Sigmoid colon (tissue), 7 donors: ENCODE results near the gene ALDH1L1. TPM values are rescaled to one million over a fixed set of nuclear protein-coding genes. Genes with fewer than 3 reads are reported as not detected.
A peak's percentile ranks its signal among the peaks of the same experiment; 100 is the strongest.

Experiments used
- DNase-seq: peaks from one replicate; pipeline ENCODE4 v3.0.0-alpha.2; 2019
- H3K27ac ChIP-seq, 4 donors: fragments of 200-600 bp; sonication (generic); one replicate each; pipeline ENCODE4 v1.5.1; 2016 to 2019; ENCODE audit warnings: mild to moderate bottlenecking in 1 of 4
- H3K27me3 ChIP-seq, 3 donors: fragments of 200-600 bp; sonication (generic); one replicate each; pipeline ENCODE4 v1.5.1; 2019; ENCODE audit warnings: mild to moderate bottlenecking in 1 of 3
- H3K36me3 ChIP-seq, 4 donors: fragments of 200-600 bp; sonication (generic); one replicate each; pipeline ENCODE4 v1.5.1; 2016 to 2019
- H3K4me1 ChIP-seq, 4 donors: fragments of 200-600 bp; sonication (generic); one replicate each; pipeline ENCODE4 v1.5.1; 2017 to 2019
- H3K4me3 ChIP-seq, 4 donors: fragments of 200-600 bp; sonication (generic); one replicate each; pipeline ENCODE4 v1.5.1; 2017 to 2019; ENCODE audit warnings: mild to moderate bottlenecking in 2 of 4, moderate library complexity in 1 of 4
- H3K9me3 ChIP-seq, 4 donors: fragments of 200-600 bp in 3 of 4; sonication (generic) in 3 of 4; one replicate each; pipeline versions ENCODE4 v1.5.1 to v1.6.1; 2013 to 2019
- EP300 ChIP-seq, 4 donors: sonication (generic); formaldehyde crosslinking; IDR thresholded peaks; one replicate each; pipeline ENCODE4 v1.6.1; 2017; ENCODE audit warnings: antibody characterized with exemption in 4 of 4
- POLR2A ChIP-seq, 2 donors: fragments of 450-650 bp; IDR thresholded peaks; one replicate each; pipeline ENCODE4 v1.6.1; 2016; ENCODE audit warnings: antibody characterized with exemption in 2 of 2, mild to moderate bottlenecking in 2 of 2, moderate library complexity in 2 of 2
- POLR2AphosphoS5 ChIP-seq, 4 donors: sonication (generic); formaldehyde crosslinking; IDR thresholded peaks; one replicate each; pipeline ENCODE4 v1.6.1; 2017; ENCODE audit warnings: antibody characterized with exemption in 4 of 4
- WGBS, 2 donors: extraction: QIAGEN DNeasy Blood & Tissue Kit; methylation state at CpG; one replicate each; pipeline ENCODE4 v1.1.7; 2013; 5-methylcytosine and 5-hydroxymethylcytosine counted together
- intact Hi-C: fragments of 100-400 bp; cut with DNase I; formaldehyde crosslinking; loops from one replicate; pipeline ENCODE4 v1.15.1; 2023
- polyA plus RNA-seq, 3 donors: library from polyadenylated mRNA; stranded (reverse); fragments of 200-250 nt; gene quantifications; one replicate each; pipeline ENCODE4 v1.2.3, GENCODE V29; 2013
- total RNA-seq, 4 donors: library from RNA; depleted of rRNA; stranded (reverse); fragments of >200 nt; gene quantifications; one replicate each; pipeline ENCODE4 v1.1.0, GENCODE V29; 2016
- TF ChIP-seq, protein P1 (sequence below), 4 experiments: fragments of 450-650 bp in 3 of 4; fragments of 200-600 bp in 1 of 4; IDR thresholded peaks; one replicate each; pipeline ENCODE4 v1.5.1; 2016 to 2019; ENCODE audit warnings: antibody characterized with exemption in 4 of 4, mild to moderate bottlenecking in 3 of 4, moderate library complexity in 2 of 4
- donor health status: healthy with polysubstance abuse.
- donor health status: Bipolar disorder and iron deficiency.
- donor health status: healthy.

ALDH1L1 gene
- total and polyA plus RNA-seq, 7 donors: 7.2 to 32.5 (median 15.0) TPM

DNA sequence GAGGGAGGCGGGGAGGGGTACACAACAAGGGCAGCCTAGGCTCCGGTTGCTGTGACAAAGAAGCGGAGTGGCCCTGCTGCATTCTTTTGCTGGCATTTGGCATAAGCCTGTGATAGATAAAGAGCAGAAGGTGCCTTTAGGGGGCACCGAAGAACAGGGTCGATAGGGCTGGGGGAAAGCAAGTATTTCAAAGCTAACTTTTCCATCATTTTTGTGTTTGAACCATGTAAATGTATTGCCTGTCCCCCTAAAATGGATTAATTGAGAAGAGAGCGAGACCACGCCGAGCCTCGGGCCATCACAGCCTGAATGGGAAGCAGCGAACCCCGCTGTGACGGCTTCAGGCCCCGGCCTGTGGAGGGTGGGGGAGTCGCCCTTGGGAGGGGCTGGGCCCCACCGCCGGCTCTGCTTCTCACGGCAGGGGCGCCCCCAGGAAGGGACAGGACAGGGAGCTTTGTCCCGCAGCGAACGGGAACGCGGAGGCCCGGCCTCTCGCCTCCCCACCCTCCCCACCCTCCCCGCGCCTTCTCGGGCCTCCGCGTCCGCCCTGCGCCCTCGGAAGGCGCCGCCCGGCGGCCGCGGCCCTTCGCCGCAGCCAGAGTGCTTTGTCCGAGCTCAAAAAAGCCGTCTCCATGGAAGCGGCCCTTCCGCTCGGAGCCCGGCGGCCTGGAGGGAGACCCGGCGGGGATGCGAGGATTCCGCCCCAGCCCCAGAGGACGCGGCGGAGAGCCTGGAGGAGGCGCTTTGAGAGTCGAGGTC is 32.4 kb upstream of the ALDH1L1 start:
- 2 to 3% methylated on average over 57 of the region's 57 CpGs for WGBS, 2 donors
- Histone ChIP-seq H3K4me3 (peak overlapping the region; percentile 36 to 58 (median 50)), H3K27ac (peak overlapping the region; percentile 63 to 71 (median 67)), H3K9me3 (no peaks in the 10 kb centered on the region), H3K4me1 (peaks cover 0 to 17% (median 12%) of the 10 kb centered on the region in 4 donors), H3K36me3 (no peaks in the 10 kb centered on the region), H3K27me3 (peaks cover 0 to 9% (median 4%) of the 10 kb centered on the region in 3 donors)
- intact Hi-C loops: loop anchor here (1.0 to 10.0 kb wide), 3 partner anchors 32 to 218 kb away; partner anchors contain the start of gene ALDH1L1
- TF ChIP-seq, protein P1, sequence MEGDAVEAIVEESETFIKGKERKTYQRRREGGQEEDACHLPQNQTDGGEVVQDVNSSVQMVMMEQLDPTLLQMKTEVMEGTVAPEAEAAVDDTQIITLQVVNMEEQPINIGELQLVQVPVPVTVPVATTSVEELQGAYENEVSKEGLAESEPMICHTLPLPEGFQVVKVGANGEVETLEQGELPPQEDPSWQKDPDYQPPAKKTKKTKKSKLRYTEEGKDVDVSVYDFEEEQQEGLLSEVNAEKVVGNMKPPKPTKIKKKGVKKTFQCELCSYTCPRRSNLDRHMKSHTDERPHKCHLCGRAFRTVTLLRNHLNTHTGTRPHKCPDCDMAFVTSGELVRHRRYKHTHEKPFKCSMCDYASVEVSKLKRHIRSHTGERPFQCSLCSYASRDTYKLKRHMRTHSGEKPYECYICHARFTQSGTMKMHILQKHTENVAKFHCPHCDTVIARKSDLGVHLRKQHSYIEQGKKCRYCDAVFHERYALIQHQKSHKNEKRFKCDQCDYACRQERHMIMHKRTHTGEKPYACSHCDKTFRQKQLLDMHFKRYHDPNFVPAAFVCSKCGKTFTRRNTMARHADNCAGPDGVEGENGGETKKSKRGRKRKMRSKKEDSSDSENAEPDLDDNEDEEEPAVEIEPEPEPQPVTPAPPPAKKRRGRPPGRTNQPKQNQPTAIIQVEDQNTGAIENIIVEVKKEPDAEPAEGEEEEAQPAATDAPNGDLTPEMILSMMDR (IDR thresholded peaks at IDR 0.05): peak in 3 of 4 experiments; percentile 14 to 55 (median 40)
- TF ChIP-seq EP300 (IDR thresholded peaks at IDR 0.05) (no peak), POLR2A (IDR thresholded peaks at IDR 0.05) (no peak), POLR2AphosphoS5 (IDR thresholded peaks at IDR 0.05) (peak in 1 of 4 donors; percentile 26)
- peak; percentile 72 for DNase-seq

DNA sequence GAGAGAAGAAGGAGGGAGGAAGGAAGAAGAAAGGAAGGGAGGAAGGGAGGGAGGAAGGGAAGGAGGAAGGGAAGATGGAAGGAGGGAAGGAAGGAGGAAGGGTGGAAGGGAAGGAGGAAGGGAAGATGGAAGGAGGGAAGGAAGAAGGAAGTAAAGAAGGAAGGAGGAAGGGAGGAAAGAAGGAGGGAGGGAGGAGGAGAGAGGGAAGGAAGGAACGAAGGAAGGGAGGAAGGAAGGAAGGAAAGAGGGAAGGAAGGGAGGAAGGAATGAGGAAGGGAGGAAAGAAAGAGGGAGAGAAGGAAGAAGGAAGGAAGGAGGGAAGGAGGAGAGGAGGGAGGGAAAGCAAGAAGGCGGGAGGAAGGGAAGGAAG is 31.8 kb upstream of the ALDH1L1 start:
- H3K4me1 ChIP-seq: peaks cover 0 to 17% (median 12%) of the 10 kb centered on the region in 4 donors
- WGBS, 2 donors: 42 to 48% methylated on average over 2 of the region's 2 CpGs
- TF ChIP-seq, protein P1 (IDR thresholded peaks at IDR 0.05): no peak
- TF ChIP-seq POLR2AphosphoS5 (IDR thresholded peaks at IDR 0.05): no peak
- TF ChIP-seq POLR2A (IDR thresholded peaks at IDR 0.05): no peak
- no peak for TF ChIP-seq EP300 (IDR thresholded peaks at IDR 0.05)
- peak overlapping the region in 2 of 4 donors; percentile 46 to 58 for H3K4me3 ChIP-seq
- H3K36me3 ChIP-seq: no peaks in the 10 kb centered on the region
- H3K27me3 ChIP-seq: peaks cover 0 to 9% (median 4%) of the 10 kb centered on the region in 3 donors
- peak overlapping the region in 2 of 4 donors; percentile 63 to 67 for H3K27ac ChIP-seq
- no peaks in the 10 kb centered on the region for H3K9me3 ChIP-seq
- intact Hi-C loops: loop anchor here (10.0 kb wide), 1 partner anchor 217 kb away; no protein-coding TSS in a partner anchor
- DNase-seq: no peak

DNA sequence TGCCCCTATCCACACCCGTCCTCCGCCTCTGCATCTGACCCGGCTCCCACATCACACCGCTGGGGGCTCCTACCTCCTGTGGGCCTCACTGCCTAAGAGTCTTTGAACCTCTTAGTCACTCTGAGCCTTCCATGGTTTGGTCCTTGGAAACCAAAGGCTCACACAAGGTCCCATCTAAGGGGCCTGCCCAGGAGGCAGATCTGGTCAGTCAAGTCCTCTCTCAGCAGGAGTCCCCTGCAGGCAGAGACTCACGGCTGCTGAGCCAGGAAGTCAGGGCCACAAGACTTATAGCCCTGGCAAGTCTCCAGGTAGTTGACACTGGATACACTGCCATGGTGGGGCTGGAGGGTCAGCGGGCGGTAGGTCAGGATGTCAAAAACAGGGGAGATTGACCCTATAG is 31.2 kb upstream of the ALDH1L1 start:
- peak; percentile 58 for DNase-seq
- TF ChIP-seq POLR2A (IDR thresholded peaks at IDR 0.05): no peak
- no peak for TF ChIP-seq EP300 (IDR thresholded peaks at IDR 0.05)
- TF ChIP-seq, protein P1 (IDR thresholded peaks at IDR 0.05): no peak
- no peak for TF ChIP-seq POLR2AphosphoS5 (IDR thresholded peaks at IDR 0.05)
- peaks cover 0 to 9% (median 4%) of the 10 kb centered on the region in 3 donors for H3K27me3 ChIP-seq
- H3K36me3 ChIP-seq: no peaks in the 10 kb centered on the region
- no peak overlapping the region for H3K4me3 ChIP-seq
- 85 to 88% methylated on average over 7 of the region's 7 CpGs for WGBS, 2 donors
- no peak overlapping the region for H3K27ac ChIP-seq
- intact Hi-C loops: loop anchor here (10.0 kb wide), 1 partner anchor 217 kb away; no protein-coding TSS in a partner anchor
- peaks cover 0 to 17% (median 12%) of the 10 kb centered on the region in 4 donors for H3K4me1 ChIP-seq
- no peaks in the 10 kb centered on the region for H3K9me3 ChIP-seq

DNA sequence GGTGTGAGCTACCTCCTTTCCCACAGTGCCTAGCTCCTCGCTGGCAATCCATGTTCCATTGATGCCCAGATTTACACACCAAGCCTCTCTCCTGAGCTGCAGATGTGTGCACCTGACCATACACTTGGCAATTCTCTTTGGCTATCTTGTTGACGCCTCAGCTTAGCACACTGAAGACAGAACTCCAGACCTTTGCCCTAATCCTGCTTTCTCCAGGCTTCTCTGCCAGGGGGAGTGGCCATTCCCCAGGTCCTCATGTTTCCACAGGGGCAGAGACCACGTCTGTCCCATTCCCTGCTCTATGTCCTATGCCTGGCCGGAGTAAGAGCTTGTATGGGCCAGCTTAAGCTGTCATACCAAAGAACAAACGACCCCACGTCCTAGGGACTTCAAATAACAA is 30.2 kb upstream of the ALDH1L1 start:
- no peak for DNase-seq
- WGBS, 2 donors: 63 to 74% methylated on average over 6 of the region's 6 CpGs
- H3K27me3 ChIP-seq: peaks cover 0 to 3% (median 0%) of the 10 kb centered on the region in 3 donors
- no peak overlapping the region for H3K4me3 ChIP-seq
- no peak for TF ChIP-seq EP300 (IDR thresholded peaks at IDR 0.05)
- TF ChIP-seq, protein P1 (IDR thresholded peaks at IDR 0.05): no peak
- TF ChIP-seq POLR2A (IDR thresholded peaks at IDR 0.05): no peak
- TF ChIP-seq POLR2AphosphoS5 (IDR thresholded peaks at IDR 0.05): no peak
- intact Hi-C loops: loop anchor here (10.0 kb wide), 1 partner anchor 216 kb away; no protein-coding TSS in a partner anchor
- H3K4me1 ChIP-seq: peaks cover 0 to 17% (median 12%) of the 10 kb centered on the region in 4 donors
- no peak overlapping the region for H3K27ac ChIP-seq
- no peaks in the 10 kb centered on the region for H3K36me3 ChIP-seq
- no peaks in the 10 kb centered on the region for H3K9me3 ChIP-seq
